ENCODE measurements around the gene IPMK. TPM values are rescaled to one million over a fixed set of nuclear protein-coding genes. Genes with fewer than 3 reads are reported as not detected.

IPMK gene
- total RNA-seq, 1 experiment from 2014 or later = 10.9 TPM

DNA sequence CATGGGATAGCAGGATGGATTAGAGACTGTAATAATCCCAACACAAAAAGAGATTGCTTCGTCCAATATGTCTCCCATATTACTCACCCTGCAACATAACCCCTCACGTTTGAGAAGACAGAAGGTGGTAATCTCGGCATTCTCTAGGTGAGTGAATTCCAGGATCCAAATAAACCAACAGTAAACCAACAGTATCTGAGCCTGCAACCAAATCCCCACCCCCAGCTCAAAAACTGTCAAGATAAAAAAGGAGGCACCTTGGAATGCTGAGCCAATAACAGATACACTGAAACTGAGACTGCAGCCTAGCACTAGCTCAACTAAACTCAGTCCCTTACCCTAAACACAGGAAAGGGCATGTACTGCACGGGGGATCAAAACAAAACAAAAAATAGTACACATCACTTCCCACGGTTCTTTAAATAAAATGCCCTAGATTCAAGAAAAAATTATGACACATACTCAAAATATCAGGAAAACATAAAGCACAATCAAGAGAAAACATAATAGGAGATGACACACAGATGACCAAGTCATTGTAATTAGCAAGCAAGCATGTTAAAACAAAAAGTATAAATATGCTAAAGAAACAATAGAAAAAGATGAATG lies 28.0 kb downstream of the IPMK start (continued):
- TF ChIP-seq, protein P1, sequence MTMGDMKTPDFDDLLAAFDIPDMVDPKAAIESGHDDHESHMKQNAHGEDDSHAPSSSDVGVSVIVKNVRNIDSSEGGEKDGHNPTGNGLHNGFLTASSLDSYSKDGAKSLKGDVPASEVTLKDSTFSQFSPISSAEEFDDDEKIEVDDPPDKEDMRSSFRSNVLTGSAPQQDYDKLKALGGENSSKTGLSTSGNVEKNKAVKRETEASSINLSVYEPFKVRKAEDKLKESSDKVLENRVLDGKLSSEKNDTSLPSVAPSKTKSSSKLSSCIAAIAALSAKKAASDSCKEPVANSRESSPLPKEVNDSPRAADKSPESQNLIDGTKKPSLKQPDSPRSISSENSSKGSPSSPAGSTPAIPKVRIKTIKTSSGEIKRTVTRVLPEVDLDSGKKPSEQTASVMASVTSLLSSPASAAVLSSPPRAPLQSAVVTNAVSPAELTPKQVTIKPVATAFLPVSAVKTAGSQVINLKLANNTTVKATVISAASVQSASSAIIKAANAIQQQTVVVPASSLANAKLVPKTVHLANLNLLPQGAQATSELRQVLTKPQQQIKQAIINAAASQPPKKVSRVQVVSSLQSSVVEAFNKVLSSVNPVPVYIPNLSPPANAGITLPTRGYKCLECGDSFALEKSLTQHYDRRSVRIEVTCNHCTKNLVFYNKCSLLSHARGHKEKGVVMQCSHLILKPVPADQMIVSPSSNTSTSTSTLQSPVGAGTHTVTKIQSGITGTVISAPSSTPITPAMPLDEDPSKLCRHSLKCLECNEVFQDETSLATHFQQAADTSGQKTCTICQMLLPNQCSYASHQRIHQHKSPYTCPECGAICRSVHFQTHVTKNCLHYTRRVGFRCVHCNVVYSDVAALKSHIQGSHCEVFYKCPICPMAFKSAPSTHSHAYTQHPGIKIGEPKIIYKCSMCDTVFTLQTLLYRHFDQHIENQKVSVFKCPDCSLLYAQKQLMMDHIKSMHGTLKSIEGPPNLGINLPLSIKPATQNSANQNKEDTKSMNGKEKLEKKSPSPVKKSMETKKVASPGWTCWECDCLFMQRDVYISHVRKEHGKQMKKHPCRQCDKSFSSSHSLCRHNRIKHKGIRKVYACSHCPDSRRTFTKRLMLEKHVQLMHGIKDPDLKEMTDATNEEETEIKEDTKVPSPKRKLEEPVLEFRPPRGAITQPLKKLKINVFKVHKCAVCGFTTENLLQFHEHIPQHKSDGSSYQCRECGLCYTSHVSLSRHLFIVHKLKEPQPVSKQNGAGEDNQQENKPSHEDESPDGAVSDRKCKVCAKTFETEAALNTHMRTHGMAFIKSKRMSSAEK (CRISPR knock-in tag; IDR thresholded peaks at IDR 0.05; ENCODE audit: borderline replicate concordance) = no peak
- TF ChIP-seq, protein P2, sequence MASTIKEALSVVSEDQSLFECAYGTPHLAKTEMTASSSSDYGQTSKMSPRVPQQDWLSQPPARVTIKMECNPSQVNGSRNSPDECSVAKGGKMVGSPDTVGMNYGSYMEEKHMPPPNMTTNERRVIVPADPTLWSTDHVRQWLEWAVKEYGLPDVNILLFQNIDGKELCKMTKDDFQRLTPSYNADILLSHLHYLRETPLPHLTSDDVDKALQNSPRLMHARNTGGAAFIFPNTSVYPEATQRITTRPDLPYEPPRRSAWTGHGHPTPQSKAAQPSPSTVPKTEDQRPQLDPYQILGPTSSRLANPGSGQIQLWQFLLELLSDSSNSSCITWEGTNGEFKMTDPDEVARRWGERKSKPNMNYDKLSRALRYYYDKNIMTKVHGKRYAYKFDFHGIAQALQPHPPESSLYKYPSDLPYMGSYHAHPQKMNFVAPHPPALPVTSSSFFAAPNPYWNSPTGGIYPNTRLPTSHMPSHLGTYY (CRISPR knock-in tag; IDR thresholded peaks at IDR 0.05) = no peak
- TF ChIP-seq RELA (CRISPR knock-in tag; IDR thresholded peaks at IDR 0.05; ENCODE audit: borderline replicate concordance) = no peak
- TF ChIP-seq, protein P3, sequence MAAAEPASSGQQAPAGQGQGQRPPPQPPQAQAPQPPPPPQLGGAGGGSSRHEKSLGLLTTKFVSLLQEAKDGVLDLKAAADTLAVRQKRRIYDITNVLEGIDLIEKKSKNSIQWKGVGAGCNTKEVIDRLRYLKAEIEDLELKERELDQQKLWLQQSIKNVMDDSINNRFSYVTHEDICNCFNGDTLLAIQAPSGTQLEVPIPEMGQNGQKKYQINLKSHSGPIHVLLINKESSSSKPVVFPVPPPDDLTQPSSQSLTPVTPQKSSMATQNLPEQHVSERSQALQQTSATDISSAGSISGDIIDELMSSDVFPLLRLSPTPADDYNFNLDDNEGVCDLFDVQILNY (CRISPR knock-in tag; IDR thresholded peaks at IDR 0.05) = no peak
- TF ChIP-seq FOXJ3 (CRISPR knock-in tag; IDR thresholded peaks at IDR 0.05; ENCODE audit: borderline replicate concordance) = no peak
- TF ChIP-seq GTF2I (CRISPR knock-in tag; conservative IDR thresholded peaks at IDR 0.05) = no peak
- TF ChIP-seq HMGA2 (CRISPR knock-in tag; IDR thresholded peaks at IDR 0.05) = no peak

GRCh38 chr10:58237014-58237834 lies 30.5 kb downstream of the IPMK start:
- ATAC-seq = no peak
- CTCF ChIA-PET = no interaction called here
- DNase-seq (ENCODE audit: low spot score) = no peak

More at GRCh38 chr10:58237014-58237834, 30.5 kb downstream of the IPMK start:
- peaks cover 27% of the 10 kb centered on the region for H3K4me1 Mint-ChIP-seq
- no peak overlapping the region for H3K27ac Mint-ChIP-seq
- POLR2A ChIA-PET = no interaction called here
- no peak for TF ChIP-seq NR2C2 (CRISPR knock-in tag; IDR thresholded peaks at IDR 0.05)
- TF ChIP-seq PREB (CRISPR knock-in tag; IDR thresholded peaks at IDR 0.05; ENCODE audit: borderline replicate concordance) = no peak
- no peak for TF ChIP-seq ZNF263 (CRISPR knock-in tag; IDR thresholded peaks at IDR 0.05; ENCODE audit: low read depth)
- no peak for TF ChIP-seq GABPB1 (CRISPR knock-in tag; IDR thresholded peaks at IDR 0.05)
- TF ChIP-seq ZNF138 (CRISPR knock-in tag; conservative IDR thresholded peaks at IDR 0.05) = no peak
- TF ChIP-seq, protein P4, sequence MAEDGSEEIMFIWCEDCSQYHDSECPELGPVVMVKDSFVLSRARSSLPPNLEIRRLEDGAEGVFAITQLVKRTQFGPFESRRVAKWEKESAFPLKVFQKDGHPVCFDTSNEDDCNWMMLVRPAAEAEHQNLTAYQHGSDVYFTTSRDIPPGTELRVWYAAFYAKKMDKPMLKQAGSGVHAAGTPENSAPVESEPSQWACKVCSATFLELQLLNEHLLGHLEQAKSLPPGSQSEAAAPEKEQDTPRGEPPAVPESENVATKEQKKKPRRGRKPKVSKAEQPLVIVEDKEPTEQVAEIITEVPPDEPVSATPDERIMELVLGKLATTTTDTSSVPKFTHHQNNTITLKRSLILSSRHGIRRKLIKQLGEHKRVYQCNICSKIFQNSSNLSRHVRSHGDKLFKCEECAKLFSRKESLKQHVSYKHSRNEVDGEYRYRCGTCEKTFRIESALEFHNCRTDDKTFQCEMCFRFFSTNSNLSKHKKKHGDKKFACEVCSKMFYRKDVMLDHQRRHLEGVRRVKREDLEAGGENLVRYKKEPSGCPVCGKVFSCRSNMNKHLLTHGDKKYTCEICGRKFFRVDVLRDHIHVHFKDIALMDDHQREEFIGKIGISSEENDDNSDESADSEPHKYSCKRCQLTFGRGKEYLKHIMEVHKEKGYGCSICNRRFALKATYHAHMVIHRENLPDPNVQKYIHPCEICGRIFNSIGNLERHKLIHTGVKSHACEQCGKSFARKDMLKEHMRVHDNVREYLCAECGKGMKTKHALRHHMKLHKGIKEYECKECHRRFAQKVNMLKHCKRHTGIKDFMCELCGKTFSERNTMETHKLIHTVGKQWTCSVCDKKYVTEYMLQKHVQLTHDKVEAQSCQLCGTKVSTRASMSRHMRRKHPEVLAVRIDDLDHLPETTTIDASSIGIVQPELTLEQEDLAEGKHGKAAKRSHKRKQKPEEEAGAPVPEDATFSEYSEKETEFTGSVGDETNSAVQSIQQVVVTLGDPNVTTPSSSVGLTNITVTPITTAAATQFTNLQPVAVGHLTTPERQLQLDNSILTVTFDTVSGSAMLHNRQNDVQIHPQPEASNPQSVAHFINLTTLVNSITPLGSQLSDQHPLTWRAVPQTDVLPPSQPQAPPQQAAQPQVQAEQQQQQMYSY (CRISPR knock-in tag; IDR thresholded peaks at IDR 0.05) = no peak
- H3K4me3 Mint-ChIP-seq = no peak overlapping the region
- peaks cover 50% of the 10 kb centered on the region for H3K36me3 Mint-ChIP-seq
- H3K27me3 Mint-ChIP-seq (ENCODE audit: low read depth) = no peaks in the 10 kb centered on the region
- H3K9me3 Mint-ChIP-seq = peaks cover 20% of the 10 kb centered on the region

All from WTC11 (cell line).